Glomerular visceral epithelial cell (primary cell): Measurements from ENCODE around the gene FBXO47.

ENCODE experiments used
- DNase-seq: peaks from one replicate; pipeline ENCODE4 v3.0.0-alpha.2; 2016; ENCODE audit errors: extremely low spot score

Gene FBXO47

DNA sequence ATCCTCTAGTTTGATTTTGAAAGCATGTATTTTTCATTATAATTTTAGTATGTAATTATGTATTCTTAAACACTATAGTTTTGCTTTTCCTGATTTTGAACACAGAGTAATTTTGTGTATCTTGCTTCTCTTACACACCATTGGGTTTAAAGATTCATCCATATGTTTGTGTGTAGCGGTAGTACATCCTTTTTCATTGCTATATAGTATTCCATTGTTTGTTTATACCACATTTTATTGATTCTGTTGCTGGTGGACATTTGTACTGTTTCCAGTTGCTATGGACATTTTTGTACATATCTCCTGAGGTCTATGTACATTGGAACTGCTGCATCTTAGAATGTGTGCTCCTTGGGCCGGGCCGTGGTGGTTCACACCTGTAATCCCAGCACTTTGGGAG lies 62.3 kb downstream of the FBXO47 start:
- no peak for DNase-seq

DNA sequence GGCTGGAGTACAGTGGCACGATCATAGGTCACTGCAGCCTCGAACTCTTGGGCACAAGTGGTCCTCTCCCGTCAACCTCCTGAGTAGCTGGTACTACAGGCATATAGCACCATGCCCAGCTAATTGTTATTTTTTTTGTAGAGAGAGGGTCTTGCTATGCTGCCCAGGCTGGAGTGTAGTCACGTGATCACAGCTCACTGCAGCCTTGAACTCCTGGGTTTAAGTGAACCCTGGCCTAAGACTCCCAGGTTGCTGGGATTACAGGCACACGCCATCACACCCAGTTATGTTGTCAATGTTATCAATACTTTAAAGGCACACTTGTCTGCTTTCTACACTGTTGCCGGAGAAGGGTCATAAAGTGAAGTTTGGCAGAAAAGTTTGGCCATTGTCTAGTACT lies 63.8 kb downstream of the FBXO47 start:
- no peak for DNase-seq

DNA sequence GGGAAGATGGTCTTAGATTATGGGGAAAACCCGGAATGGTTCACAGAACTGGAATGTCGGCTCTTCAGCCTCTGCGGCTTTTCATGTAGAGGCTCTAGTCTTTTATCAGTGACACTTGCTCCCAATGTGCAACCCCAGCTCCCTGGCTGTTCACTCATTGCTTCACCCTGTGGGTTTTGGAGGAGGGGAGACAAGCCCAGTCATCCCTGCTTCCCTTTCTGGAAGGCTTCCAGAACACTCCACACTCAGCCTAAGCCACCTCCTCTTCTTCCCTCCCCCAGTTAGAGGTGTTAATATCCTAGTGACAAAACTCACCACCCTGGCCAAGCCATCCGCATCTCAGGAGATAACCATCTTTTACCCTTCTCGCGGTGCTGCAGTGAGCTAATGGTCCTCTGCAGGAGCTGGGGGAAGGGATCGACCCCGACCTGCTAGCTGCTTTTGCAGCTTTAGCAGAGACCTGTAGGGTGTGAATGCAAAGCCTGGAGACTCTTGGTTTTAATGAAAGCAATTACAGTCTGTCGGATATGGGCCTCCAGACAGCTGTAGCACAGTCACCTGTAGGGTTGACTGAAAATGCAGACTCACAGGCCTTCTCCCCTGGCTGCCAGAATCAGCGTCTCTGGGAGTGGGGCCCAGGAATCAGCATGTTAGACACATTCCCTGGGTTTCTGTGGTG lies 66.1 kb downstream of the FBXO47 start:
- DNase-seq = peak; percentile 100

DNA sequence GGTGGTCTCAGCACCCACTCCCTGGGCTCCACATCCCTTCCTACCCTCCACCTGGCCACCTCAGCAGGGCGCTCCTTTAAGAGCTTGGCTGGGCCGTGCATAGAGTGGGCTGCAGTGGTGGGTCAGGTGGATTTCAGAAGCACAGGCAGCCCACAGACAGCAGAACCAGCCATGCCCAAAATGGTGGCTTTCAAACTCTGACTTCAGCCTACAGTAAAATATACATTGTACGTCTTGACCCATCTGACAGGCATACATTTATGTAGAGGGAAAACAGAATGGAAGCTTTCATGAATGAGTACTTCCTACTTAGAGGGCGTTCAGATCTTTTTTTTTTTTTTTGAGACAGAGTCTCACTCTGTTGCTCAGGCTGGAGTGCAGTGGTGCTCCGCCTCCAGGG lies 67.8 kb downstream of the FBXO47 start:
- DNase-seq = no peak

DNA sequence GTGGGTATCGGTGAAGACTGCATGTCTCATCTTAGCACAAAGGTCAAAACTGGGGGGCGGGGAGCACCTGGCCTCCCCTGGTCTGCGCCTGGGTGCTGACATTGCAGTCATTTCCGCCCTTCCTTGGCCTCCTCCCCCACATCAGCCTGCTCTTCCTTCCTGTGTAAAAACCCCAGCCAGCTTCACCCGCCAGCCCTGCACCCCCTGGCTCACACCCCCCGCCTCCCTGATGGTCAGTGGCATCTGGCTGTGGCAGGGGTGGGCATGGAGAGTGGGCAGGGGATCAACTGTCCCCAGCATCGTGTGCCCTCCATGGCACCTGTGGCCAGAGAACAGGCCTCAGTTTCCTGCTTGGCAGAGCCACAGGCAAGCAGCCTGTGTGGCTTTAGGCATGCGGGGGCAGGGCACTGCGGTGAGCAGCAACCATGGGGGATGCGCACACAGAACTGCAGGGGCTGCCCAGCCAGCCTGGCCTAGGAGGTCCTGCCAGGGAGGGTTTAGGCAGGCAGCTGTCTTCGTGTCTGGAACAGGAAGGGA lies 68.3 kb downstream of the FBXO47 start:
- DNase-seq = peak; percentile 77

DNA sequence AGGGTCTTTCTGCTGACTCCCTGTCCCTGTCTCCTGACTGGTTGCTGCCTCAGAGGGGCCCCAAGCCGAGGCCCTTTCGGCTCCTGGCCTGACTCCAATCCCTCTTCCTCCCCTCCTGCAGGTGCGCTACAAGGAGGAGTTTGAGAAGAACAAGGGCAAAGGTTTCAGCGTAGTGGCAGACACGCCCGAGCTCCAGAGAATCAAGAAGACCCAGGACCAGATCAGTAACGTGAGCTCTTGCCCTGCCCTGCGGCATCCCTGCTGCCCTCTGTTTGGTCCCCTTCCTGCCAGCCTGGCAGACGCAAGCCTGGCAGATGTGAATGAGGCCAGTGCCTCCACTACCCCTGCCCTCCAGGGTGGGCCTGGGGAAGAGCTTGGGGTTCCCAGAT lies 68.9 kb downstream of the FBXO47 start:
- DNase-seq = no peak

DNA sequence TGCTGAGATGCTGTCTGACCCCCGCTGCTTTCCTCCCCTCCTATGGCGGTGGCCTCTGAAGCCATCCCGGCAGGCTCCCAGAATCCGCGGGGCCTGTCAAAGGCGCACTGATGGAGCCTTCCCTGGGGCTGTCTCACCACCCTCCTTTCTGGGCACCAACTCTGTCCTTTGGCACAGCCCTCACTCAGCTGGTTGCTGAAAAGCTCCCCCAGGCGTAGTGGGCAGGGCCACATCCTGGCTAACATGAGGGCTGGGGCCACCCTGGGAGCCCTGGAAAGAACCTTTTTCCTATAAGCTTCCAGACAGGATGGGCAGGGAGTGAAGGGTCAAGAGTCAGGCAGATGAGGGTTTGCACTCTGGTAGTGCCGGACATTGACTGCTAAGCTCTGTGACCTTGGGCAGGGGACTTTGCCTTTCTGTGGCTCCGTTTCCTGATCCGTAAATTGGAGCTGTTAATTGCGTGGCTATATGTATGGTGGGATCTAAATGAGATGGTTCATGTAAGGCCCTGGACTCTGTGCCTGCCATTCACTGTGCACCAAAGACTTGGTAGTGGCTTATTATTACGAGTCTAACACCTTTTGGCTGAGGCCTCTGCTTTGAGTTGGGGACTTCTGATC lies 69.4 kb downstream of the FBXO47 start:
- no peak for DNase-seq

DNA sequence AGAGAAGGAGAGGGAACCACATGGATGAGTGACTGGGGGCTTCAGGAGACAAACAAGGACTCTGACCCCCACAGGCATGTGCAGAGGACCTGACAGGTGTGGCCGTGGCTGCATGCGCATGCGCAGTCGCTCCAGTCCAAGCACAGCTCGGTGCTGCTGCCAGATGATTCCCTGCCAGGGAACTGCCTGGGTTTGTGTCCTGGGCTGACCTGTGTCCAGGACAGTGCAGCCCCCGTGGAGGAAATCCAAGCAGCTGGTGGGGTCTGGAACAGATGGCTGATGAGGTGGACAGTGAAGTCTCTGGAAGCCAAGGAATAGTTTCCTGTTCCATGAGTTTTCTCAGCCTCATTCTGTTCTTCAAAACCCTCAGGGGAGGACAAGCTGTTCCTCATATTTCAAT lies 70.0 kb downstream of the FBXO47 start:
- no peak for DNase-seq

DNA sequence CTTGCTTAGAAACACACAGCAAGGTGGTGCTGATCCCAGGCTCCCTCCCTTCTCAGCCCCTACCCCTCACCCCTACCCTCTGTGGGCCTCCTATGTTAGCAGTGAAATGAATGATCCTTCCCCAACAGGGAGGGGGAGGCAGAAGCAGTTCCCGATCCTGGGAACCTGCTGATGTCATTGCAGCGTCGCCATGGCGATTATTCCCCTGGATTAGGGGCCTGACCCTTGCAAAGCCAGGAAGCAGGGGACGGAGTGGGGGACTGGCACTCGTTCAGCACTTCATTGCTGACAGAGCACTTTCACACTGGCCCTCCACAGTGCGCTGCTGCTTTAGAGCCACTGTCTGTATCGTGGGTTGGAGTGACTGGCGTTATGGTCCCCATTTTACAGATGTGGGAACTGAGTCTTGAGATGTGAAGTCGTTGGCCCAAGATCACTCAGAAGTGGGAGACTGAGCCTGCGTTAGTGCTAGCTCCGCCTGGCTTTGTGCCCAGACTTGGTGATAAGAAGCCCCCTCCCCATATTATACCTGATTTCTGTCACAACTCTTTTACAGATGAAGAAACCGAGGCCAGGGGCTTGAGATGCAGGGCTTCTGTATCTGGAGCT lies 70.8 kb downstream of the FBXO47 start:
- DNase-seq = no peak

DNA sequence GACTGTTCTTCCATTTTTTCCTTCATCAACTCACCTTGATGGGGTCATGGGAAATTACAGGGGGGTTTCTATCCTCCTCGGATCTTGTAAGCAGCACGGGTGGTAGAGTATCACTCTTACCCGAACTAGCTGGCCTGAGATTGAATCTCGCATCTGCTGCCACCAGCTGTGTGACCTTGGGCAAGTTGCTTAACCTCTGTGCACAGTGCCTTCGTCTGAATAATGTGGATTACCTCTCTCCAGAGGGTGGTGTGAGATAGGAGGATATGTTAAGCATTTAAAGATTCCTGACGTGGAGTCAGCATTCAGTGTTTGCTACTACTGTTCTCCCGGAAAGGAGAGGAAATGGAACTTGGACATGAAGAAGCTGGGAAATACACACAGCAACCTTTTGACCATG lies 72.9 kb downstream of the FBXO47 start:
- no peak for DNase-seq

DNA sequence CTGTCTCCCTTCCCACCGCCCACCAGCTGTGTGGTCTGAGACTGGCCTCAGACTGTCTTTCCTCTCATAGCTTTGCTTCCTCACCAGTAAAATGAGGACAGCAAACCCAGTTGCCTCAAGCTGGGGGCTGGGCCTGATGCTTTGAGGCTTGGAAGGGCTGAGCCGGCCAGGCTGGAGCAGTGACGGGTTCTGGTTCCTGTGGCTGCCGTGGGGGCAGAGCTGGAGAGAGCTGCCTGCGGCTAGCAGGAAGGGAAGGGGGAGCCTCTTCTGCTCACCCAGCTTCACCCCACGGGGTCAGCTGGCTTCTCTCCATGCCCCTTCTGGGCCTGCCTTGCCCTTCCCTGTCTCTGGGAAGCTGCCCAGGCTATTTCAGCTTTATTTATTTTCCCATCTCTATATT lies 73.6 kb downstream of the FBXO47 start:
- DNase-seq = no peak

DNA sequence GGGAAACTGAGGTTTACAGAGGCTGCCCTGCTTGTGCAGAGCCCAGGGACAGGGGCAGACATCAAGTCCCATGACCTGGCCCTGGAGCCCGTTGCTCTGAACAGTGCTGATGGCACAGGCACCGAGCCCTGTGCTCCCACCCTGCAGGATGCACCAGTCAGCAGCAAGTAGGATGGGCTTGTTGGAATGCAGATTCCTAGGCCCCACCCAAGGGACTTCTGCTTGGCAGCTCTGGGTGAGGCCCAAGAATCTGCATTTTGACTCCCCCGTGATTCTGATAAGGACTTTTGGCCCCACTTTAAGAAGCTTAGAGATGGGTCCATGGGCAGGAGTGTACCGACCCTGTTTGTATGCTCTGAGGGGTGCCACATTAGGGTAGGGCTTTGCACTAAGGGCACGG lies 74.1 kb downstream of the FBXO47 start:
- no peak for DNase-seq

DNA sequence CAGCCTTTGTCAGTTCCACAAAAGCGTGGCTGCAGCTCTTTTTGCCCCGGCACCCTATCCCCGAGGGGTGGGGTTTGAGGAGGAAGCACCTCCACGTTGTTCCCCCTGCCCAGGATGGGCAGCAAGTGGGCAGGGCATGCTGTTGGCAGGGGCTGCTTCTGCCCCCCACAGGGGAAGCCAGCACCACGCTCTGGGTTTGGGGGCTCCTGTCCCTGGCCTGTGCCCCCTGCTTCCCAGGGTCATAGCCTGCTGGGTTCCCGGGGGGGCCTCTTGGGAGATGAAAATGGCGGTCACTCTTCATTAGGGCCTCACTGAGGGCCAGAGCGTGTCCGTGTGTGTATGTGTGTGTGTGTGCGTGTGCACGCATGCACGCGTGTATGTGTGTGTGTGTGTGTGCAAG lies 74.6 kb downstream of the FBXO47 start:
- DNase-seq = no peak

DNA sequence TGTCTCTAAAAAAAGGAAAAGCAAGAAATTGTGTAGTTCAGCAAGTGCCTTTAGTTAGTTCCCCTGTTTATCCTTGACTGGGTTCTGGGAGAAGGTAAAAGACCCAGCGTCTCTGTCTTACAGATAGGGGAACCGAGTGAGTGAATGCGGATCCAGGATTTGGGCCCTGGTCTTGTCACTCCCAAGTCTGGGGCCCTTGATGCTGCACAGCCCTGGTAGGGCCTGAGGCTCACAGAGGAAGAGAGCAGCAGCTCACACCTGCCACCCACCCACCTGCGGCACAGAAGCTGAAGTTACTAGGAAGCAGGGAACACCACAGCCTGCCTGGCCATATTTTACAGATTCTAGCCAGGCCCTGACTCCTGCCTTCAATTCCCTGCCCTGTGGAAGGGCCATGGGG lies 75.1 kb downstream of the FBXO47 start:
- no peak for DNase-seq

DNA sequence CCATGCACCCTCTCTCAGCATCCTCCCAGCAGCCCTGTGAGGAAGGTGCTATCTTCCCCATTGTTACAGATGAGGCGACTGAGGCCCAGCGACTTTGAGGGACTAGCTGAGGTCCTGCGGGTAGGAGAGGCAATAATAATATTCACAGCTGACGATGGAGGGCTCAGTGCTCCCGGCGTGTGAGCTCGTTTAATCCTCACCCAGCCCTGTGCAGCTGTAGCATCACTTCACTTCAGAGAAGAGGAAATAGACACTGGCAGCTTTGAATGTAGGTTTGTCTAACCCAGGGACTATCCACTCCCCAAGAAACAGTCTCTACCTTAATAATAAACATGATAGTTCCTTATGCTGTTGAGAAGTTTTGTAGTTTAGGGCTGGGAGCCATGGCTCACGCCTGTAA lies 75.8 kb downstream of the FBXO47 start:
- no peak for DNase-seq

DNA sequence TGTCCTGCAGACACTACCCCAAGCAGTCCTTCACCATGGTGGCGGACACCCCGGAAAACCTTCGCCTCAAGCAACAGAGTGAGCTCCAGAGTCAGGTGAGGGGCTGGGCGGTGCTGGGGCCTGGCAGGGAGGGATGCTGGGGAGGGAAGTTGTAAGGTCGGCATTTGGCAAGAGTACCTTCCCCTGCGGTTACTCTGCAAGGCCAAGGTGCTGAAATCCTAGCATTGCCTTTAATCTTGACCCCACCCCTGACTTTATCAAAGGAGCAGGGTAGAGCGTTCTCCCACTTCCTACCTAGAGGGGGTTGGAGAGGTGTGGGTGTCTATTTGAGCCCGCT lies 76.8 kb downstream of the FBXO47 start:
- no peak for DNase-seq

DNA sequence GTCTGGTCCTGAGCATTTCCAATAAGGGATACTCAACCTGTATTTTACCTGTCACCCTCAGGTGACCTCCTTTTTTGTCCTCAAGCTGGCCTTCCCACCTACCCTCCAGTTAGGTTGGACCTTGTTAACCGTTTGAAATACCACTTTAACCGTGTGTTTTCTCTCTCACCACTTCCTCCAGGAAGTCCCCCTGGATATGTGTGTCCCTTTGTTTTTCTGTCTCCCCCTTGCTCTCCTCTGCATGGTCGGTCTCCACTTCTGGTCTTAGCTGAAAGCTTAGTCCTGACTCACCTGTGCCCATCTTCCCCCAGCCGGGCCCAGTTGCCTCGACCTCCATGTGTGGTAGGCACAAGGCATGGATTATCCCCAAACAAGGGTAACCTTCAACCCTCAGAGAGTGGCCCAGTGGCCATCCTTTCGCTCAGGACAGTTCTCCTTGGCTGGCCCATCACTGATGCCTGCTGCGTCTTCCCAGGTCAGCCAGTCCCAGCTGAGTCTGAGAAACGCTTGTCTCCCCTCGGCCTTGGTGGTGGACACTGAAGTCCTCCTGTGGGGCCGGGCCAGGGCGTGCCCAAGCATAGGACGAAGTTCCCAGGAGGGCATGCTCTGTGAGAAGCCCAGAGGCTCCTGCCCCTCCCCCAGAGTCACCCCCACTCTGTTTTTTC lies 77.3 kb downstream of the FBXO47 start:
- no peak for DNase-seq

DNA sequence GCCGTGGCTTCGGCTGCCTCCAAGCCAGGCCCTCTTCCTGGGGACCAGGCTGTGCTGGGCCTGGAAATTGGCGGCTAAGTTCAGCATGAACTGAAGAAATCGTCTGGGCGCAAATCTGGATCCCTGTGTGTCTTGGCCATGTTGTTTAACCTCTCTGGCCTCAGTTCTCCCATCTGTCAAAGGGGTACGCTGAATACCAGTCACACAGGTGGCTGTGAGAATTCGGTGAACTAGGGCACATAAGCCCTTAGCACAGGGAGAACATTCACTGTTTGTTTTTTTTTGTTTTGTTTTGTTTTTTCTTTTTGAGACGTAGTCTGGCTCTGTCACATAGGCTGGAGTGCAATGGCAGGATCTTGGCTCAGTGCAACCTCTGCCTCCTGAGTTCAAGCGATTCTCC lies 78.4 kb downstream of the FBXO47 start:
- no peak for DNase-seq

DNA sequence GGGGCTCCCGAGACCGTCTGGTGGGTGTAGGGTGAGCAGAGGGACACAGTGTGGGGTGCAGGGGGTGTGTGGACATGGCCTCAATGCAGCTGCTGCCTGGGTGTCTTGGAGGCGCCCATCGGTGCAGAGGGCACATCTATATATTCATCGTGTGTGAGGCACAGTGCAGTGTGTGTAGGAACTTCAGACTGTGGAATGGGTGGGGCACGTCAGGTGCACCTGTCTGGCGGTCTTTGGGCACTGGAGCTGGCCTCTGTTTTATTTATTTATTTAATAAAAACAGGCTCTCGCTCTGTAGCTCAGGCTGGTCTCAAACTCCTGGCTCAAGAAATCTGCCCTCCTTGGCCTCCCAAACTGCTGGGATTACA lies 80.6 kb downstream of the FBXO47 start:
- DNase-seq = no peak
